Endothelial cell (in vitro differentiated cells): Measurements from ENCODE around the gene KCNIP4. TPM values are rescaled to one million over a fixed set of nuclear protein-coding genes. Genes with fewer than 3 reads are reported as not detected.

Experiments used
- DNase-seq: peaks from one replicate; pipeline ENCODE4 v3.0.0; 2021; ENCODE audit warnings: low spot score
- H3K27ac Mint-ChIP-seq: one replicate; pipeline ENCODE4 v1.8.0; 2021; ENCODE audit warnings: mixed read lengths, inconsistent platforms; ENCODE audit not compliant: unreplicated experiment
- H3K27me3 Mint-ChIP-seq: one replicate; pipeline ENCODE4 v1.8.0; 2021; ENCODE audit warnings: mild to moderate bottlenecking, moderate library complexity, mixed read lengths, inconsistent platforms; ENCODE audit not compliant: unreplicated experiment
- H3K36me3 Mint-ChIP-seq: one replicate; pipeline ENCODE4 v1.8.0; 2021; ENCODE audit warnings: mild to moderate bottlenecking, low read depth, mixed read lengths, inconsistent platforms; ENCODE audit not compliant: unreplicated experiment
- H3K4me1 Mint-ChIP-seq: one replicate; pipeline ENCODE4 v1.8.0; 2021; ENCODE audit warnings: mild to moderate bottlenecking, mixed read lengths, inconsistent platforms; ENCODE audit not compliant: unreplicated experiment
- H3K4me3 Mint-ChIP-seq: one replicate; pipeline ENCODE4 v1.8.0; 2021; ENCODE audit warnings: mild to moderate bottlenecking, mixed read lengths, inconsistent platforms; ENCODE audit not compliant: unreplicated experiment
- H3K9me3 Mint-ChIP-seq: one replicate; pipeline ENCODE4 v1.8.0; 2021; ENCODE audit warnings: mixed read lengths, inconsistent platforms; ENCODE audit not compliant: unreplicated experiment
- total RNA-seq: library from RNA; stranded (reverse); fragmentation: NEBNext Ultra II Directional; extraction: Animal tissue kit (Norgen Biotek cat#: 25700); gene quantifications from one replicate; pipeline ENCODE4 v1.2.1, GENCODE V29; 2021; ENCODE audit not compliant: unreplicated experiment
- TF ChIP-seq, protein P1 (sequence below): fragments of 200-600 bp; sonication (generic); IDR thresholded peaks from one replicate; pipeline ENCODE4 v1.5.0; 2021; ENCODE audit warnings: antibody characterized with exemption; ENCODE audit not compliant: unreplicated experiment

KCNIP4 gene
- total RNA-seq, 1 donor from 2014 or later: 0.31 TPM

- no peaks in the 10 kb centered on the region for H3K4me1 Mint-ChIP-seq
- no peaks in the 10 kb centered on the region for H3K9me3 Mint-ChIP-seq
- TF ChIP-seq, protein P1, sequence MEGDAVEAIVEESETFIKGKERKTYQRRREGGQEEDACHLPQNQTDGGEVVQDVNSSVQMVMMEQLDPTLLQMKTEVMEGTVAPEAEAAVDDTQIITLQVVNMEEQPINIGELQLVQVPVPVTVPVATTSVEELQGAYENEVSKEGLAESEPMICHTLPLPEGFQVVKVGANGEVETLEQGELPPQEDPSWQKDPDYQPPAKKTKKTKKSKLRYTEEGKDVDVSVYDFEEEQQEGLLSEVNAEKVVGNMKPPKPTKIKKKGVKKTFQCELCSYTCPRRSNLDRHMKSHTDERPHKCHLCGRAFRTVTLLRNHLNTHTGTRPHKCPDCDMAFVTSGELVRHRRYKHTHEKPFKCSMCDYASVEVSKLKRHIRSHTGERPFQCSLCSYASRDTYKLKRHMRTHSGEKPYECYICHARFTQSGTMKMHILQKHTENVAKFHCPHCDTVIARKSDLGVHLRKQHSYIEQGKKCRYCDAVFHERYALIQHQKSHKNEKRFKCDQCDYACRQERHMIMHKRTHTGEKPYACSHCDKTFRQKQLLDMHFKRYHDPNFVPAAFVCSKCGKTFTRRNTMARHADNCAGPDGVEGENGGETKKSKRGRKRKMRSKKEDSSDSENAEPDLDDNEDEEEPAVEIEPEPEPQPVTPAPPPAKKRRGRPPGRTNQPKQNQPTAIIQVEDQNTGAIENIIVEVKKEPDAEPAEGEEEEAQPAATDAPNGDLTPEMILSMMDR: no peak
- no peak overlapping the region for H3K27ac Mint-ChIP-seq
- H3K36me3 Mint-ChIP-seq: no peaks in the 10 kb centered on the region
- H3K27me3 Mint-ChIP-seq: no peaks in the 10 kb centered on the region
- no peak overlapping the region for H3K4me3 Mint-ChIP-seq
- DNase-seq: no peak
Observed at GRCh38 chr4:21097865-21098264, 850.7 kb downstream of the KCNIP4 start.

GRCh38 chr4:21097026-21097425 lies 851.5 kb downstream of the KCNIP4 start:
- Mint-ChIP-seq H3K27ac (no peak overlapping the region), H3K4me1 (no peaks in the 10 kb centered on the region), H3K9me3 (no peaks in the 10 kb centered on the region), H3K27me3 (no peaks in the 10 kb centered on the region), H3K36me3 (no peaks in the 10 kb centered on the region), H3K4me3 (no peak overlapping the region)
- TF ChIP-seq, protein P1: no peak
- no peak for DNase-seq

DNA sequence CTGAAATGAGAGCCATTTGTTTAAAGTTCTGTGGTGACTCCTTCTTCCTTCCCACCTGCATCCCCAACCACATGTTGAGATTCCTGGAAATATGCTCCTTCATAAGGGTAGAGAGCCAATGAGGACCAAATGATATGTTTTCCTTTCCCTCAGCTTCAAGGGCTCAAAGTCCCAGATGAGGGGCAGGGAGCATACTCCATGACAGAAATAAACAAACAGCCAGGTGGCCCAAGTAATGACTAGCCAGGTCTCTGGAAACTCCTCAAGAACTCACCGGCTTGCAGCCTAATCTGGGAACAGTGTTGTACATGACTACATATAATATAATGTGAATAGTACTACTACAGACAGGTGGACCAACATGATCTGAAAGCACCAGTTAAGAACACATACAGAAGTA lies 856.0 kb downstream of the KCNIP4 start:
- H3K27me3 Mint-ChIP-seq: peaks cover 1% of the 10 kb centered on the region
- no peak overlapping the region for H3K4me3 Mint-ChIP-seq
- H3K9me3 Mint-ChIP-seq: no peaks in the 10 kb centered on the region
- DNase-seq: no peak
- no peak overlapping the region for H3K27ac Mint-ChIP-seq
- TF ChIP-seq, protein P1: no peak
- H3K36me3 Mint-ChIP-seq: no peaks in the 10 kb centered on the region
- no peaks in the 10 kb centered on the region for H3K4me1 Mint-ChIP-seq

GRCh38 chr4:21090094-21090666 lies 858.4 kb downstream of the KCNIP4 start:
- no peaks in the 10 kb centered on the region for H3K36me3 Mint-ChIP-seq
- no peak overlapping the region for H3K4me3 Mint-ChIP-seq
- DNase-seq: no peak
- H3K27me3 Mint-ChIP-seq: peaks cover 1% of the 10 kb centered on the region
- H3K27ac Mint-ChIP-seq: no peak overlapping the region
- H3K4me1 Mint-ChIP-seq: no peaks in the 10 kb centered on the region
- TF ChIP-seq, protein P1: no peak
- H3K9me3 Mint-ChIP-seq: no peaks in the 10 kb centered on the region

DNA sequence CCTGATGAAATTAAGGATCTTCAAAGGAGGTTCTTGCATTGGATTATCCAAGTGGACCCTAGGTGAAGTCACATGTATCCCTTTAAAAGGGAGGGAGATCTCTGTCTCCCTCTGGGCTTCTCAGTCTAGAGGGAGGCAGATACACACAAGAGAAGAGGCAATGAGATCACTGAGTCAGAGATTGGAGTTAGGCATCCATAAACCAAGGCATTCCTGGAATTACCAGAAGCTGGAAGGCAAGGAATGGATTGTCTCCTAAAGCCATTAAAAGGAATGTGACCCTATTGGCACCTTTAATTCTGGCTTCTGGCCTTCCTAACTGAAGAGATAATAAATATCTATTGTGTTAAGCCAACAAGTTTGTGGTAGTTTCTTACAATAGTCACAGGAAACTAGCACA lies 865.2 kb downstream of the KCNIP4 start:
- TF ChIP-seq, protein P1: no peak
- no peak overlapping the region for H3K4me3 Mint-ChIP-seq
- no peak for DNase-seq
- H3K27ac Mint-ChIP-seq: no peak overlapping the region
- H3K9me3 Mint-ChIP-seq: no peaks in the 10 kb centered on the region
- peaks cover 12% of the 10 kb centered on the region for H3K4me1 Mint-ChIP-seq
- H3K36me3 Mint-ChIP-seq: no peaks in the 10 kb centered on the region
- H3K27me3 Mint-ChIP-seq: no peaks in the 10 kb centered on the region
